B cell (primary cell): Measurements from ENCODE around the gene ISCU. TPM values are rescaled to one million over a fixed set of nuclear protein-coding genes. Genes with fewer than 3 reads are reported as not detected.

ENCODE experiments used
- ATAC-seq: fragments of 200-7000 bp; cut with Tn5 transposase; one replicate; pipeline ENCODE4 v1.10.0; 2021; ENCODE audit warnings: low read depth, mild to moderate bottlenecking, moderate number of reproducible peaks, moderate library complexity
- CTCF ChIA-PET: fragments of 350-600 bp; sonication (Branson Sonifier 250); formaldehyde crosslinking; loops from one replicate; lab custom pipeline; 2021; ENCODE audit warnings: antibody characterized with exemption, inconsistent platforms; lab: Charles Lee
- POLR2A ChIA-PET: fragments of 350-600 bp; sonication (Branson Sonifier 250); formaldehyde crosslinking; loops from one replicate; lab custom pipeline; 2021; ENCODE audit warnings: antibody characterized with exemption; lab: Charles Lee
- DNase-seq: peaks from one replicate; pipeline ENCODE4 v3.0.0; 2013
- H2AFZ ChIP-seq: 2 replicates; pipeline ENCODE4 v1.6.1; 2012; ENCODE audit warnings: mild to moderate bottlenecking, low read depth, low read length; ENCODE audit not compliant: insufficient read depth, poor library complexity, severe bottlenecking
- H3K27ac ChIP-seq, 2 donors: 1 replicate in 1 of 2; 2 replicates in 1 of 2; pipeline ENCODE4 v1.5.1; 2012 to 2013; ENCODE audit warnings: low read length in 2 of 2, mild to moderate bottlenecking in 2 of 2, moderate library complexity in 1 of 2
- H3K27me3 ChIP-seq, 4 experiments: fragments of 200-600 bp in 1 of 4; sonication (generic) in 1 of 4; replicated peaks in 1 of 4; 1 replicate in 2 of 4; 2 replicates in 2 of 4; pipeline versions ENCODE4 v1.6.1 to v1.7.0; 2013 to 2016; ENCODE audit warnings: low read length in 3 of 4, mild to moderate bottlenecking in 2 of 4, mixed read lengths in 1 of 4, moderate library complexity in 1 of 4; ENCODE audit not compliant: insufficient read depth in 4 of 4, control insufficient read depth in 3 of 4; ENCODE audit errors: control extremely low read depth in 1 of 4
- H3K36me3 ChIP-seq, 2 experiments: replicated peaks in 1 of 2; 1 replicate in 1 of 2; 2 replicates in 1 of 2; pipeline versions ENCODE4 v1.6.1 to v1.7.1; 2013; ENCODE audit warnings: low read length in 1 of 2; ENCODE audit not compliant: insufficient read depth in 2 of 2, control insufficient read depth in 1 of 2; ENCODE audit errors: control extremely low read depth in 1 of 2, extremely low read depth in 1 of 2
- H3K4me1 ChIP-seq, 2 donors: fragments of 200-600 bp in 1 of 2; sonication (generic) in 1 of 2; 1 replicate in 1 of 2; 2 replicates in 1 of 2; pipeline versions ENCODE4 v1.5.1 to v1.6.1; 2013 to 2017; ENCODE audit warnings: low read length in 2 of 2; ENCODE audit not compliant: control insufficient read depth in 2 of 2, insufficient read depth in 2 of 2
- H3K4me2 ChIP-seq: replicated peaks from 2 replicates; pipeline ENCODE3; 2012; ENCODE audit warnings: mild to moderate bottlenecking, low read depth, low read length; ENCODE audit not compliant: poor library complexity, severe bottlenecking
- H3K4me3 ChIP-seq, 5 experiments: fragments of 200-600 bp in 1 of 5; sonication (generic) in 1 of 5; 1 replicate in 3 of 5; 2 replicates in 2 of 5; pipeline versions ENCODE4 v1.5.1 to v1.7.0; 2011 to 2016; ENCODE audit warnings: low read length in 4 of 5, mild to moderate bottlenecking in 4 of 5, low read depth in 2 of 5, control low read depth in 1 of 5, moderate library complexity in 1 of 5; ENCODE audit not compliant: insufficient read depth in 1 of 5; ENCODE audit errors: control extremely low read depth in 1 of 5, extremely low read depth in 1 of 5
- H3K79me2 ChIP-seq: fragments of 200-600 bp; sonication (generic); one replicate; pipeline ENCODE4 v1.6.0; 2016; ENCODE audit warnings: low read length; ENCODE audit not compliant: control insufficient read depth, insufficient read depth
- H3K9ac ChIP-seq: fragments of 200-600 bp; sonication (generic); 2 replicates; pipeline ENCODE4 v1.6.1; 2017; ENCODE audit warnings: mild to moderate bottlenecking, low read length, moderate library complexity
- H3K9me3 ChIP-seq, 3 donors: one replicate each; pipeline versions ENCODE4 v1.6.1 to v1.7.1; 2013; ENCODE audit warnings: low read length in 2 of 3; ENCODE audit not compliant: control insufficient read depth in 2 of 3, insufficient read depth in 1 of 3; ENCODE audit errors: control extremely low read depth in 1 of 3
- H4K20me1 ChIP-seq: 2 replicates; pipeline ENCODE4 v1.6.0; 2012; ENCODE audit warnings: mild to moderate bottlenecking, low read length; ENCODE audit not compliant: insufficient read depth, control insufficient read depth, poor library complexity, severe bottlenecking
- H3K27ac Mint-ChIP-seq: one replicate; pipeline ENCODE4 v1.8.0; 2021; ENCODE audit warnings: mixed read lengths
- H3K27me3 Mint-ChIP-seq: one replicate; pipeline ENCODE4 v1.8.0; 2021; ENCODE audit warnings: mixed read lengths
- H3K4me1 Mint-ChIP-seq: one replicate; pipeline ENCODE4 v1.8.0; 2021; ENCODE audit warnings: mixed read lengths
- H3K4me3 Mint-ChIP-seq: one replicate; pipeline ENCODE4 v1.8.0; 2021; ENCODE audit warnings: mixed read lengths
- H3K9me3 Mint-ChIP-seq: one replicate; pipeline ENCODE4 v1.8.0; 2022; ENCODE audit warnings: mixed read lengths; ENCODE audit not compliant: insufficient read depth
- EZH2 ChIP-seq: IDR thresholded peaks from 2 replicates; pipeline ENCODE4 v1.6.1; 2012; ENCODE audit warnings: borderline replicate concordance, low read depth, mild to moderate bottlenecking, moderate library complexity, low read length; ENCODE audit not compliant: insufficient read depth, poor library complexity, severe bottlenecking
- WGBS: methylation state at CpG from one replicate; pipeline ENCODE4 v1.1.5; 2013; ENCODE audit warnings: missing lambda C conversion rate; ENCODE audit not compliant: insufficient coverage; 5-methylcytosine and 5-hydroxymethylcytosine counted together
- intact Hi-C: fragments of 100-400 bp; cut with micrococcal nuclease; formaldehyde crosslinking; loops from one replicate; pipeline ENCODE4 v1.10.0; 2022
- polyA plus RNA-seq: library from polyadenylated mRNA; depleted of rRNA; stranded (reverse); fragments of >200 nt; gene quantifications from 2 replicates; pipeline ENCODE4 v1.2.3, GENCODE V29; 2012
- total RNA-seq, 2 donors: library from RNA; stranded (reverse); fragments of 120-200 nt in 1 of 2; gene quantifications; 1 replicate in 1 of 2; 2 replicates in 1 of 2; pipeline versions ENCODE4 v1.2.3 to v1.2.4, GENCODE V29; 2013 to 2022
- TF ChIP-seq, protein P1 (sequence below): fragments of 200-600 bp; IDR thresholded peaks from one replicate; pipeline ENCODE4 v1.8.0; 2022; ENCODE audit warnings: antibody characterized with exemption, mild to moderate bottlenecking

Gene ISCU
- total and polyA plus RNA-seq, 2 donors (not counting 1 experiment from before 2014, with no cell fraction given) = 173 to 209 TPM

DNA sequence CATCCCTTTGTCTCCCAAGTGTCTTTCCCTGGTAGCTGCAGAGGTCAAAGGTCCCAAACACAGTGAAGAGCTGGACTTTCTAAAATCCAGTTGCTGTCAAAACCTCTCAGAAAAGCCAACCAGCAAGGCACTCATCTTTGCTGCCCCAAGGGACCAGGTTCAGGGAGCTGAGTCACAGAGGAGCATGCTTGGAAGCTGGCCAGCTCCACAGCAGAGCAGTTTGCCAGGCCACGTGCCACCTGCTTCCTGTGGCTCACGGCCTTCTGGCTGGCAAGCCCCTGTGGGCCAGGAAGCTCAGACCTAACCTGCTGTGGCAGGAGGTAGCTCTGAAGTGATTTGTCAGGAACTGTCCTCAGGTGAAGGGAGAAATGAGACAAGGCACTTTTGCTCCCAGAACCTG lies 3.6 kb downstream of the ISCU start:
- Histone ChIP-seq H2AFZ (no peak overlapping the region), H3K4me1 (peaks cover 58 to 71% of the 10 kb centered on the region in 2 donors), H3K27me3 (no peaks in the 10 kb centered on the region), H3K4me2 (no peak overlapping the region), H3K27ac (peak overlapping the region in 1 of 2 donors; percentile 76), H3K9me3 (no peaks in the 10 kb centered on the region), H3K4me3 (no peak overlapping the region), H4K20me1 (no peaks in the 10 kb centered on the region), H3K36me3 (peaks cover 19 to 56% of the 10 kb centered on the region in 2 experiments), H3K79me2 (peaks cover 24% of the 10 kb centered on the region), H3K9ac (no peak overlapping the region)
- ATAC-seq (peak; percentile 6), DNase-seq (peak; percentile 58)
- 0% methylated on average over 2 of the region's 2 CpGs for WGBS
- POLR2A ChIA-PET = interaction anchor here (0.7 to 3.7 kb wide), 4 partner anchors 47 to 235 kb away, joined by 3 to 26 read pairs (median 8); no protein-coding TSS in a partner anchor
- H3K4me1 Mint-ChIP-seq = peaks cover 80% of the 10 kb centered on the region
- H3K4me3 Mint-ChIP-seq = peak overlapping the region; percentile 26
- CTCF ChIA-PET = interaction anchor here (1.0 to 19.8 kb wide), 6 partner anchors 52 to 385 kb away, joined by 4 to 424 read pairs (median 174); partner anchors contain the start of gene SELPLG
- no peaks in the 10 kb centered on the region for H3K9me3 Mint-ChIP-seq
- intact Hi-C loops = no loop called here
- H3K27ac Mint-ChIP-seq = peak overlapping the region; percentile 93
- H3K27me3 Mint-ChIP-seq = no peaks in the 10 kb centered on the region
- TF ChIP-seq, protein P1, sequence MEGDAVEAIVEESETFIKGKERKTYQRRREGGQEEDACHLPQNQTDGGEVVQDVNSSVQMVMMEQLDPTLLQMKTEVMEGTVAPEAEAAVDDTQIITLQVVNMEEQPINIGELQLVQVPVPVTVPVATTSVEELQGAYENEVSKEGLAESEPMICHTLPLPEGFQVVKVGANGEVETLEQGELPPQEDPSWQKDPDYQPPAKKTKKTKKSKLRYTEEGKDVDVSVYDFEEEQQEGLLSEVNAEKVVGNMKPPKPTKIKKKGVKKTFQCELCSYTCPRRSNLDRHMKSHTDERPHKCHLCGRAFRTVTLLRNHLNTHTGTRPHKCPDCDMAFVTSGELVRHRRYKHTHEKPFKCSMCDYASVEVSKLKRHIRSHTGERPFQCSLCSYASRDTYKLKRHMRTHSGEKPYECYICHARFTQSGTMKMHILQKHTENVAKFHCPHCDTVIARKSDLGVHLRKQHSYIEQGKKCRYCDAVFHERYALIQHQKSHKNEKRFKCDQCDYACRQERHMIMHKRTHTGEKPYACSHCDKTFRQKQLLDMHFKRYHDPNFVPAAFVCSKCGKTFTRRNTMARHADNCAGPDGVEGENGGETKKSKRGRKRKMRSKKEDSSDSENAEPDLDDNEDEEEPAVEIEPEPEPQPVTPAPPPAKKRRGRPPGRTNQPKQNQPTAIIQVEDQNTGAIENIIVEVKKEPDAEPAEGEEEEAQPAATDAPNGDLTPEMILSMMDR = no peak
- no peak for TF ChIP-seq EZH2

DNA sequence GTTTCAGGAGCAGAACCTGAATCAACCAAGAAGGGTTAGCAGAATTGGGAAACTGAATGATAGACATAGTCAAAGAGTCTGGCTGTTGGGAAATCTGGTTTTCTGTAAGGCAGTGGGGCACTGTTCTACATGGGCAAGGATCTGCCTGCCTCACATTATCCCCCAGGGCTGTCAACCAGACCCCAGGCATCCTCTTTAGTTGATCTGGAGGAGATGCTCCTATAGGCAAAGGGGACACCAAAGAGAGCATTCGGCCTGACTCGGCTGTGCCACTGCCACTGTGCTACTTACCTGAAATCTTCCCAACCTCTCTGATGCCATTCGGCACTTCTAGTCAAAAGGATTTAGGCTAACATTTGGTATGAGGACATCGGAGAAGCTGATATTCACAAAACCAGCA lies 4.1 kb downstream of the ISCU start:
- H3K4me1 Mint-ChIP-seq = peaks cover 81% of the 10 kb centered on the region
- no peak overlapping the region for H3K9ac ChIP-seq
- POLR2A ChIA-PET = interaction anchor here (0.9 to 3.7 kb wide), 4 partner anchors 51 to 234 kb away, joined by 3 to 26 read pairs (median 12); no protein-coding TSS in a partner anchor

More for the DNA sequence above, 4.1 kb downstream of the ISCU start:
- Histone ChIP-seq H3K27ac (peak overlapping the region in 1 of 2 donors; percentile 76), H4K20me1 (no peaks in the 10 kb centered on the region), H3K4me1 (peaks cover 61 to 76% of the 10 kb centered on the region in 2 donors), H3K9me3 (no peaks in the 10 kb centered on the region), H3K4me2 (no peak overlapping the region), H3K79me2 (peaks cover 24% of the 10 kb centered on the region), H3K4me3 (no peak overlapping the region), H3K36me3 (peaks cover 19 to 56% of the 10 kb centered on the region in 2 experiments), H3K27me3 (no peaks in the 10 kb centered on the region), H2AFZ (no peak overlapping the region)
- Mint-ChIP-seq H3K4me3 (peak overlapping the region; percentile 26), H3K9me3 (no peaks in the 10 kb centered on the region), H3K27ac (peak overlapping the region; percentile 93), H3K27me3 (no peaks in the 10 kb centered on the region)
- TF ChIP-seq, protein P1 = no peak
- no peak for TF ChIP-seq EZH2
- ATAC-seq = no peak
- 100% methylated on average over 2 of the region's 4 CpGs for WGBS
- DNase-seq = no peak
- CTCF ChIA-PET = interaction anchor here (1.0 to 19.8 kb wide), 6 partner anchors 52 to 384 kb away, joined by 4 to 424 read pairs (median 174); partner anchors contain the start of gene SELPLG
- intact Hi-C loops = no loop called here
